Activated T-cell treated with anti-CD3 and anti-CD28 coated beads for 1 hour (primary cell): ENCODE data around the gene IFIT3.

Source experiments
- DNase-seq: peaks from one replicate; pipeline ENCODE4 v3.0.0-alpha.2; 2020; ENCODE audit warnings: low read depth

The IFIT3 gene

GRCh38 chr10:89362929-89363328 lies 35.1 kb downstream of the IFIT3 start:
- DNase-seq, result no peak

GRCh38 chr10:89363729-89364442 lies 36.1 kb downstream of the IFIT3 start:
- no peak for DNase-seq

- DNase-seq, result no peak
Measured at GRCh38 chr10:89364531-89364930, 36.7 kb downstream of the IFIT3 start.

- DNase-seq, result no peak
Measured at GRCh38 chr10:89367529-89367928, 39.7 kb downstream of the IFIT3 start.

GRCh38 chr10:89368129-89368528 lies 40.3 kb downstream of the IFIT3 start:
- no peak for DNase-seq

GRCh38 chr10:89369156-89370105 lies 41.6 kb downstream of the IFIT3 start:
- no peak for DNase-seq

- DNase-seq, result no peak
Measured at GRCh38 chr10:89371079-89371478, 43.3 kb downstream of the IFIT3 start.

- DNase-seq, result no peak
Measured at GRCh38 chr10:89371987-89372386, 44.2 kb downstream of the IFIT3 start.

- DNase-seq, result no peak
Measured at GRCh38 chr10:89373916-89374711, 46.3 kb downstream of the IFIT3 start.

GRCh38 chr10:89374713-89375141 lies 46.9 kb downstream of the IFIT3 start:
- no peak for DNase-seq

- no peak for DNase-seq
Measured at GRCh38 chr10:89377705-89378637, 50.2 kb downstream of the IFIT3 start, which contains the start of gene IFIT1B. IFIT1B (plus strand) TSS chr10:89378056; CDS start chr10:89378136, 80 bp downstream.

GRCh38 chr10:89379103-89379502 lies 51.3 kb downstream of the IFIT3 start:
- DNase-seq, result no peak

- DNase-seq, result no peak
Measured at GRCh38 chr10:89382757-89383156, 55.0 kb downstream of the IFIT3 start.

- no peak for DNase-seq
Measured at GRCh38 chr10:89384474-89385340, 56.9 kb downstream of the IFIT3 start.

GRCh38 chr10:89388806-89389205 lies 61.0 kb downstream of the IFIT3 start:
- no peak for DNase-seq

- no peak for DNase-seq
Measured at GRCh38 chr10:89389254-89389653, 61.5 kb downstream of the IFIT3 start.
